Measurements from ENCODE around the gene SCFD2.

DNA sequence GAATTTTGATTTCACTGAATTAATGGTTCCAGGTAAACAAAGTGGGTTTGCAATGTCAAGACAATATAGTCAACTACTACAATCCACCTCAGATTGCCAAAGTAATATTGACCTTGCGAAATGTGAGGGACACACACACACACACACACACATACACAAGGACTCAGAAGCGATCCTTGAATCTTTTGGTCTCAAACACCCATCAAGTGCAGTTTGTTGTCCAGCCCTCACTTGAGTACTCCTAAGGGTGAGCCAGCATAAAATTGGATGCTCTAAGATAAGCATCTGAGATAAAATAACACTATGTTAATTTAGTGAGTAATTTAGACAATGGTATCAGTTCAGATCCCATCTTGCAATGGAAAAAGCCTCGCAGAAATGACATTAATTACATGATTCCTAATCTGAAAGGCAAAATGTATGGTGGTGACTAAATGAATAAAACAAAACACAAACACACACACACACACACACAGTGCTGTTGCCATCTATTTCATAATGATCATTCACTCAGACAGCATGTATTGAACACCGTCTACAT, 401.2 kb downstream of the SCFD2 start:
- TF ChIP-seq, protein P1, sequence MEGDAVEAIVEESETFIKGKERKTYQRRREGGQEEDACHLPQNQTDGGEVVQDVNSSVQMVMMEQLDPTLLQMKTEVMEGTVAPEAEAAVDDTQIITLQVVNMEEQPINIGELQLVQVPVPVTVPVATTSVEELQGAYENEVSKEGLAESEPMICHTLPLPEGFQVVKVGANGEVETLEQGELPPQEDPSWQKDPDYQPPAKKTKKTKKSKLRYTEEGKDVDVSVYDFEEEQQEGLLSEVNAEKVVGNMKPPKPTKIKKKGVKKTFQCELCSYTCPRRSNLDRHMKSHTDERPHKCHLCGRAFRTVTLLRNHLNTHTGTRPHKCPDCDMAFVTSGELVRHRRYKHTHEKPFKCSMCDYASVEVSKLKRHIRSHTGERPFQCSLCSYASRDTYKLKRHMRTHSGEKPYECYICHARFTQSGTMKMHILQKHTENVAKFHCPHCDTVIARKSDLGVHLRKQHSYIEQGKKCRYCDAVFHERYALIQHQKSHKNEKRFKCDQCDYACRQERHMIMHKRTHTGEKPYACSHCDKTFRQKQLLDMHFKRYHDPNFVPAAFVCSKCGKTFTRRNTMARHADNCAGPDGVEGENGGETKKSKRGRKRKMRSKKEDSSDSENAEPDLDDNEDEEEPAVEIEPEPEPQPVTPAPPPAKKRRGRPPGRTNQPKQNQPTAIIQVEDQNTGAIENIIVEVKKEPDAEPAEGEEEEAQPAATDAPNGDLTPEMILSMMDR (IDR thresholded peaks at IDR 0.05): no peak
- no peak for TF ChIP-seq EP300 (IDR thresholded peaks at IDR 0.05; ENCODE audit: low read depth)
